COR-L47 (cell line): Measurements from ENCODE around the gene GTF2F2.

Experiments used
- DNase-seq: peaks from one replicate; lab custom pipeline; 2025; lab: John Stamatoyannopoulos, UW

GTF2F2 gene

DNA sequence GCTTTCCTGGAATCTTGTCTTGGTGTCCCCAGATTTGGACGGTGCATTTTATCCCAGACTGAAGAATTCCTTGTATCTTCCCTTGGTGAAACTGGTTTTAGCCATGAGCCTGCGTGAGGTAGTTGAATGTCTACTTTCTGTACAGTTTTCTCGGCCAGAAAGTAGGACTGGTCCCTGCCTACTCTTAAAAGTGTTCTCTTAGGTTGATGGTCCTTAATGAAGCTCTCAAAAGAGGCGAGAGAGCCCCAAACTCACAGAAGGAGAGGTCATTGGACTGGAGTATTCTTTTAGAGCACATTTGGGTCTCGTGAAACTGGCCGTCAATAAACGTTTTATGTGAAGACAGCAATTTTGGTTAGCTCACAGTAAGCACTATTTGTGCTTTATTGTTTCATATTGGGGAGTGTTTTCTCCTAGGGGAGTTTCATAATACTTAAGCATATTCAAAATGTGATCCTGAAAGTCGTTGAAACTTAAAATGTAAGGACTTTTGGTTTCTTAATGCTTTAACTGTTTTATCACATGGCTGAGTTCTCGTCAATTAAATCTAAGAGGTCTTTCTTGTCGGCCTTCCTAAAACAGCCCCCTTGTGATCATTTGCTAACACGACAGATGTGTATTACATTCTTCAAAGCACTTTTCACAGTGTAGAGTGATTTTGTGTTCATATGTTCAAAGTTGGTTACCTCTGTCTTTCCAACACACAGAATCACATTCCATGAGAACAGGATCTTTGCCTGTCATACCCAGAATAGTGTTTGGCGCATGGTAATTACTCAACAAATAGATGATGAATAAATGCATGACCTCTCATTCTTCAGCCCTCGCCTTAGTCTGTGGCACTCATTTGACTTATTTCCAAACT lies 889 bp downstream of the GTF2F2 start:
- DNase-seq, result no peak

GRCh38 chr13:45122941-45123340 lies 2.6 kb downstream of the GTF2F2 start:
- no peak for DNase-seq

DNA sequence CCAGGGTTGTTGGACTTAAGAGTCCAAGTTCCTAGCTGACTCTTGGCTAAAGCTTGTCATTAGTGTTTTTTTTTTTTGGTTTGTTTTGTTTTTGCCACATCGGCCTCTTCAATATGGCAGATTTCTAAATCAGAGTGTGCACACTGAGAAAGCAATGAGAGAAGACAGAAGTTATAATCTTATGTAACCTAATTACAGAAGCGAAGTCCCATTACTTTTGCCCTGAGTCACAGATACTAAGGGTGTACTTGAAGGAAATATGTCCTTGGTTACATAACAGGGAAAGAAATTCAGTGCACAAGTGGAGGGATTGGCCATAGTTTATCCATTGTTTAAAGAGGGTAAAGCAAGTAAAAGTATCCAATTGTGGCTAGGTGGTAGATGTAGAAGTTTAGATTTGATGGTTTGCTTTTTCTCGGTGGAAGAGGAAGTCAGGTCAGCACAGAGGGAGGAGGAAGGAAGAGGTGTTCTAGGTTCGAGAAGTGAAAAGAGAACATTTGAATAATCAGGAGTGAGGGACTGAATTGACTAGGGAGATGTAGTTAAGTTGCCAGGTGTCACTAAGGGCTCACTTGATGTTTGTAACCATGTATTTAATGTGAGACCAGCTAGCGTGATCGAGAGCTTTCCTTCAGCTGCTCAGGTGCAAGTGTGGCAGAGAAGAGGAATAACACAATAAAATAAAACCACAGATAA lies 12.2 kb downstream of the GTF2F2 start:
- DNase-seq, result no peak

DNA sequence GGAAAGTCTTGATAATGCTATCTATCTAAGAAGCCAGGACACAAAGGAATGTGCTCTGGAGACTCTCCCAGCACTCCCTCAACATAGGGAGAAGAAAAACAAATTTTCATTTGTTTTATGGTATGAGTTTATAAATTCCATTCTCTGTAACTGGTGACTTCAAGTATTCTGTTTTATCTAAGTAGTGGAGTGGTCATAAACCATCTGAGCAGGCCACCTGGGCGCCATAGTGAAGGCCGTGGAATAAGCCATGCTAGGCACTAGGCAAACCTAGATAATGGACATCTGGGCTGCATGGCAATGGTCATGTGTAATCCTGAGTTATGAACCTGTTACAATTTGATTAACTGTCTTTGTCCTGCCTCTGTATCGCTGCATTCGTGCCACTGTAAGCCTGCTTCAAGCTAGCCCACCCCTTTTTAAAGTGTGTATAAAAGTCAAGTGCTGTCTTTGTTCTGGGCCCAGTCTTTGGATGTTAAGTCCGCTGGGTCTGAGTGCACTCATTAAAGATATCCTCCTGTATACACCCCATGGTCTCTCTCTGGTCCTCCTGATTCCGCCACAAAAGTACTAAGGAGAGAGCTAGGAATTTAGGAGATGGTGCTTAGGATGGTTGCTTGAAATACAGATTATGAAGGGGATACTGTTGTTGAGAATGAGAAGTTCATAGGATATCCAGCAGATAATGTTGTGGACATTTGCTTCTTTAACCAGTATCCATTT lies 13.2 kb downstream of the GTF2F2 start:
- DNase-seq, result no peak

DNA sequence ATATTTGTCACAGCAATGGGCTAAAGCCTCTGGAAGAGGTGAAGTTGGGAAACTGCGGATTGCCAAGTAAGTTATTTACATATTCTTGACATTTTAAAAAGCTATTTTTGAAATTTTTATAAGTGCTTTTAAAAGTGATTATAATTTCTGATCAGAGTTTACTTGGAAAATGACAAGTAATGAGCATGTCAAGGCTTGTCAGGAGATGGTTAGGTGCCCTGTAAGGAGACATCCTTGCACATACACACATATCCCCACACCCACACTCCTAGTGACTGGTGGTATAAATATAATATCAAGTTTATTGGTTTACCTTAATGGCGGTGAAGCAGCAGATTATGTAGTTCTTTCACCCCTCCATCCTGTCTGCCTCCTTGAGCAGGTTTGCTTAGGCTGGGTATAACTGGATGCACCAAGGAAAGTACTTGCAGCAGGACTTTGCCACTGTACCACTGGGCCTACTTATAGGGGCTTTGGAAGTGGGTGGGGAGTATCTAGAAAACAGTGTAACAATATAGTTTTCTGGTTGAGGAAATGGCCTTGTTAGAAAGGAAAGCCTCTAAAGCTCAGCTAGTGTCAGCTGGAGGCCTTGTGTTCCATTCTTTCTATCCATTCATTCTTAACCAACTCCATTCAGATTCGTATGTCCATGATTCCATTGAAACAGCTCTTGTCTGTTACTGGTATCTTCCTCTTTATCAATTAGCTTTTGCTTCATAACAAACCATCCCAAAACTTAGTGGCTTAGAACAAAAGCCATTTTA lies 16.6 kb downstream of the GTF2F2 start:
- DNase-seq, result no peak

GRCh38 chr13:45137526-45137925 lies 17.2 kb downstream of the GTF2F2 start:
- no peak for DNase-seq

DNA sequence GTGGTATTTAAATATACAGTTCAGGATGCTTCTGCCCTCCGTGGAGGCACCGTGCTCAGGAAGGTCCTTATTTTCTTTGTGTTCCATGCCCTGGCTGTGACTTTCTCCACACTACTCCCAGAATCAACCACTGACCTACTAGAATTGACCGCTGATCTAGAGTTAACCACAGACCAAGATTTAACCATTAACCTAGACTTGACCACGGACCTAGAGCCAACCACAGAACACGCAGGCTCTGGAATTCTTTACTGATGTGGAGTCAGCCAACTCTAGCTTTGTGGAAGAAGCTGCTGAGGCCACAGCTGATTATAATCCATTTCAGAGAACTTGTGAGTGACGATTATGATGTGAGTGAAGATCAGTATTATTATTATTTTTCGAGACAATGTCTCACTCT lies 18.0 kb downstream of the GTF2F2 start:
- no peak for DNase-seq

- DNase-seq, result no peak
Observed at GRCh38 chr13:45141369-45141768, 21.1 kb downstream of the GTF2F2 start.

DNA sequence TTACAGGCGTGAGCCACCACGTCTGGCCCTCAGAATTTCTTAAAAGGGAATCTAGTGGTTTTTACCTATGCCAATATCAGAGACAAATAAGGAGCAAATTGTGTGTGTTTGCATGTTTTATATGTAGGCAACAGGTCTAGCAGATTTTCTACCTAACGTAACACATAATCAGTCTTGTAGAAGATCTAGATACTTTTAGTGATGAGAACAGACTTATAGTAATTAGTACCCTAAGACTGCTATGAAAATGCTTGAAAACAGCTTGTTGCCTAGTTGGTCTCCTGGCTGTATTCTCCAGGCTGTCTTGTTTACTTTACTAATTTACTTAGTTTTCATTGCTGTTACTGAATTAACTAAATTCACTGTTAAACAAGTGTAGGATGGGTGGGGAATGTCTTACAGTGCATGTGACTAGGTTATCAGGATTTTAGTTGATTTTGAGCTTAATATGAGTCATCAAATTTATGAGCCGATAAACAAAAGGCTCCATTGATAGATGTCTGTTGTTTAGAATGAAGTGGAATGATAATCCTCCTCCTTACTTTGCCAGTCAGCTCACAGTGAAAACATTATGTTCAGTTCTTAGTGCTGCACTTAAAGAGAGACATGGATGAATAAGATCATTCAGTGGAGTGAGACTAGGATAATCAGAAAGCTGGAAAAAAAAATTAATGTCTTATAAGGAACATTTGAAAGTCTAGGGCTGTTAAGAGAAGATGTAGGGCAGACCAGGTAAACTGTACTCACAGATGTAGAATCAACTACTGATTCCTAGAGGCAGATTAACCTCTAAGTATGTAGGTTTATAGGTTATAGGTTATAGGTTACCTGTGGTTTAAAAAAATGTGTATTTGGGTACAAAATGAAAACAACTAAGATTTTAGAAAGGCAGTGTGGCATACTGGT lies 22.4 kb downstream of the GTF2F2 start:
- DNase-seq, result no peak

GRCh38 chr13:45143346-45143751 lies 23.0 kb downstream of the GTF2F2 start:
- DNase-seq, result no peak

DNA sequence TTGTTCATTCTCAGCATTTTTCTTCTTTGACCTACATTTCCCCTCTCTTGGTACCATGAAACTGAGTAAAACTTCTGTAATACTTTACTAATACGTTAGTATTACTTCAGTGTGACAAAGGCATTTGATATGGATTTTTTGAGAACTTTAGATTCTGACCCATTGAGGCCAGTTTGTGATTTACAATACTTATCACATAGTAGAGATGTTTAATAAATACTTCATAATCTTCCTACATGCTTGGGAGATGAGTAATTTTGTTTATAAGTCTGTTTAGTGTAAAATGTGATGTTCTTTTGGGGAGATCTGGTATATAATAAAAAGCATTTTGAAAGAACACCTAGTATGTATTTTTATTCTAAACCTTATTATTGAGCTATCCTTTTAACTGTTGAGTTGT lies 29.7 kb downstream of the GTF2F2 start:
- DNase-seq, result no peak

GRCh38 chr13:45156565-45157361 lies 36.5 kb downstream of the GTF2F2 start:
- DNase-seq, result no peak

- no peak for DNase-seq
Observed at GRCh38 chr13:45162194-45162593, 41.9 kb downstream of the GTF2F2 start.

- DNase-seq, result no peak
Observed at GRCh38 chr13:45162821-45163220, 42.5 kb downstream of the GTF2F2 start.

GRCh38 chr13:45166858-45167257 lies 46.5 kb downstream of the GTF2F2 start:
- no peak for DNase-seq

- DNase-seq, result peak; percentile 8
Observed at GRCh38 chr13:45167611-45168554, 47.6 kb downstream of the GTF2F2 start.

GRCh38 chr13:45168555-45168930 lies 48.2 kb downstream of the GTF2F2 start:
- no peak for DNase-seq

DNA sequence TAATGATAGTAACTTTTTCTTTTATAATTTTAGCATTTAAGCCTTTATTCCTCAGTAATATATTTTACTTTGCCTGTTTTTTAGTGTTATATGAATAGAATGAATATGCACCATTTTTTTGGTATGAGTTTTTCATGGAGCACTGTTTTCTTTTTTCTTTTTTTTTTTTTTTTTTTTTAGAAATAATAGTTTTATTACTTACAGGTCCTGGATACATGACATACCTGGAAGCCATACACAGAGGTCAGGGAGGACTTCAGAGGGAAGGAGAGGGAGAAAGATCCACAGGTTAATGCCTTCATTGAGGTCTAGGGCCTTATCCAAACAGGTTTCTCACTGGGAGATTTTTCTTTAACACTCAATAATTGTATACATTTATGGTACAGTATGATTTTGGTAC lies 54.2 kb downstream of the GTF2F2 start:
- no peak for DNase-seq
